Measurements from ENCODE around the gene MCC.
A peak's percentile ranks its signal among the peaks of the same experiment; 100 is the strongest.

DNA sequence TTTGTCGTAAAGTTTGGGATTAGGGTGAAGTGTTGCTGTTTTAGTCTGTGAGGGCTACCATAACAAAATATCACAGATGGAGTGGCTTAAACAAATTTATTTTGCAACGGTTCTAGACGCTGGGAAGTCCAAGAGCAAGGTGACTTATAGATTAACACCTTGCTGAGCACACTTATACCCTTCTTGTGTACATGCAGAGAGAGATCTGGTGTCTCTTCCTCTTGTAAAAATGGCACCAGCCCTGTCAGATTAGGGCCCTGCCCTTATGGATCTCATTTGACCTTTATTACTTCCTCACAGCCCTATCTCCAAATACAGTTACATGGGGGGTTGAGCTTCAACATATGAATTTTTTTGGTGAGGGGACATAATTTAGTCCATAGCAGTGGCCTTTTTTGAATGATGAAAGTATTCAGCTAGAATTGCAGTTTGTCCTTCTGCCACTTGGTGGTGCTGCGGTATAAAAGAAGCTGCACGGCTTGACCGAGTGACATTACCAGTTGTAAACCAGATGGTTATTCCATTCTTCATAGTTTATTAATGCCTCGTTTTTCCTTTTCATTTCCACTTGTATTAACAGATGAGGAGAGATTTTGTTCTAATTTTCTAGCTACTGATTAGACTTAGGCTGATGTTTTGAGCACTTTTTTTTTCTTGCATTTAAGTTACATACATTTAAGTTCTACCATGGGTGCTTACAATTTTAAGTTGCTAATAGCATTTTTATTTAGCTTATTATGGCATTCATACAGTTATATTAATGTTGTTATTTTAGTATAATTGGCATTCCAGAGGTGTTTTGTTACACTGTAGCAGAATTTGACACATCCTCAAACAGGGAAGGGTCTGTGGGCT lies 492.3 kb downstream of the MCC start:
- TF ChIP-seq, protein P1, sequence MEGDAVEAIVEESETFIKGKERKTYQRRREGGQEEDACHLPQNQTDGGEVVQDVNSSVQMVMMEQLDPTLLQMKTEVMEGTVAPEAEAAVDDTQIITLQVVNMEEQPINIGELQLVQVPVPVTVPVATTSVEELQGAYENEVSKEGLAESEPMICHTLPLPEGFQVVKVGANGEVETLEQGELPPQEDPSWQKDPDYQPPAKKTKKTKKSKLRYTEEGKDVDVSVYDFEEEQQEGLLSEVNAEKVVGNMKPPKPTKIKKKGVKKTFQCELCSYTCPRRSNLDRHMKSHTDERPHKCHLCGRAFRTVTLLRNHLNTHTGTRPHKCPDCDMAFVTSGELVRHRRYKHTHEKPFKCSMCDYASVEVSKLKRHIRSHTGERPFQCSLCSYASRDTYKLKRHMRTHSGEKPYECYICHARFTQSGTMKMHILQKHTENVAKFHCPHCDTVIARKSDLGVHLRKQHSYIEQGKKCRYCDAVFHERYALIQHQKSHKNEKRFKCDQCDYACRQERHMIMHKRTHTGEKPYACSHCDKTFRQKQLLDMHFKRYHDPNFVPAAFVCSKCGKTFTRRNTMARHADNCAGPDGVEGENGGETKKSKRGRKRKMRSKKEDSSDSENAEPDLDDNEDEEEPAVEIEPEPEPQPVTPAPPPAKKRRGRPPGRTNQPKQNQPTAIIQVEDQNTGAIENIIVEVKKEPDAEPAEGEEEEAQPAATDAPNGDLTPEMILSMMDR (IDR thresholded peaks at IDR 0.05): peak; percentile 90
- TF ChIP-seq ZFX (IDR thresholded peaks at IDR 0.05; ENCODE audit: borderline replicate concordance): no peak
